Mesendoderm (in vitro differentiated cells): ENCODE results near the gene PATE2.

ENCODE experiments used
- DNase-seq: peaks from one replicate; pipeline ENCODE4 v3.0.0; 2013
- H2AK5ac ChIP-seq: 2 replicates; pipeline ENCODE4 v1.6.1; 2013; ENCODE audit warnings: low read length, inconsistent platforms
- H2BK120ac ChIP-seq: 2 replicates; pipeline ENCODE4 v1.6.1; 2013; ENCODE audit warnings: low read depth, mild to moderate bottlenecking, low read length, moderate library complexity, mixed read lengths
- H2BK15ac ChIP-seq: replicated peaks from 2 replicates; pipeline ENCODE4 v1.6.1; 2013; ENCODE audit warnings: low read depth, mild to moderate bottlenecking, moderate library complexity
- H2BK5ac ChIP-seq: 2 replicates; pipeline ENCODE4 v1.6.1; 2013; ENCODE audit warnings: low read length, inconsistent platforms
- H3K18ac ChIP-seq: 2 replicates; pipeline ENCODE4 v1.6.1; 2013; ENCODE audit warnings: mild to moderate bottlenecking, low read length, mixed read lengths
- H3K23ac ChIP-seq: one replicate; pipeline ENCODE4 v1.6.1; 2013; ENCODE audit warnings: low read length
- H3K27ac ChIP-seq: 2 replicates; pipeline ENCODE4 v1.5.1; 2013; ENCODE audit warnings: low read depth, mild to moderate bottlenecking, inconsistent platforms, low read length, moderate library complexity
- H3K27me3 ChIP-seq: 2 replicates; pipeline ENCODE4 v1.6.1; 2013; ENCODE audit warnings: low read length, control low read depth, mild to moderate bottlenecking, inconsistent platforms; ENCODE audit not compliant: insufficient read depth, poor library complexity
- H3K36me3 ChIP-seq: 2 replicates; pipeline ENCODE4 v1.6.1; 2013; ENCODE audit warnings: low read length, inconsistent platforms; ENCODE audit not compliant: control insufficient read depth, insufficient read depth
- H3K4ac ChIP-seq: one replicate; pipeline ENCODE4 v1.6.1; 2013; ENCODE audit warnings: low read depth, mild to moderate bottlenecking, low read length, moderate library complexity
- H3K4me1 ChIP-seq: 2 replicates; pipeline ENCODE4 v1.6.1; 2013; ENCODE audit warnings: low read depth, low read length, inconsistent platforms; ENCODE audit not compliant: control insufficient read depth
- H3K4me2 ChIP-seq: 2 replicates; pipeline ENCODE4 v1.6.1; 2013; ENCODE audit warnings: low read length
- H3K4me3 ChIP-seq: 2 replicates; pipeline ENCODE4 v1.5.1; 2013; ENCODE audit warnings: mild to moderate bottlenecking, low read length
- H3K56ac ChIP-seq: one replicate; pipeline ENCODE4 v1.6.1; 2013; ENCODE audit warnings: low read length
- H3K79me1 ChIP-seq: 2 replicates; pipeline ENCODE4 v1.6.1; 2013; ENCODE audit warnings: low read length, inconsistent platforms
- H3K79me2 ChIP-seq: 2 replicates; pipeline ENCODE4 v1.6.1; 2013; ENCODE audit warnings: mild to moderate bottlenecking, low read length; ENCODE audit not compliant: control insufficient read depth, insufficient read depth
- H3K9ac ChIP-seq: 2 replicates; pipeline ENCODE4 v1.6.1; 2013; ENCODE audit warnings: low read length, inconsistent platforms
- H4K5ac ChIP-seq: one replicate; pipeline ENCODE4 v1.6.1; 2013; ENCODE audit warnings: low read length
- H4K8ac ChIP-seq: one replicate; pipeline ENCODE4 v1.6.1; 2013; ENCODE audit warnings: low read depth, mild to moderate bottlenecking, control low read depth, low read length, moderate library complexity
- WGBS: extraction: QIAGEN DNeasy Blood & Tissue Kit; methylation state at CpG from one replicate; pipeline ENCODE4 v1.1.7; 2013; ENCODE audit warnings: low lambda C conversion rate, missing lambda C conversion rate; ENCODE audit not compliant: insufficient coverage; ENCODE audit errors: extremely low coverage; 5-methylcytosine and 5-hydroxymethylcytosine counted together

Gene PATE2

DNA sequence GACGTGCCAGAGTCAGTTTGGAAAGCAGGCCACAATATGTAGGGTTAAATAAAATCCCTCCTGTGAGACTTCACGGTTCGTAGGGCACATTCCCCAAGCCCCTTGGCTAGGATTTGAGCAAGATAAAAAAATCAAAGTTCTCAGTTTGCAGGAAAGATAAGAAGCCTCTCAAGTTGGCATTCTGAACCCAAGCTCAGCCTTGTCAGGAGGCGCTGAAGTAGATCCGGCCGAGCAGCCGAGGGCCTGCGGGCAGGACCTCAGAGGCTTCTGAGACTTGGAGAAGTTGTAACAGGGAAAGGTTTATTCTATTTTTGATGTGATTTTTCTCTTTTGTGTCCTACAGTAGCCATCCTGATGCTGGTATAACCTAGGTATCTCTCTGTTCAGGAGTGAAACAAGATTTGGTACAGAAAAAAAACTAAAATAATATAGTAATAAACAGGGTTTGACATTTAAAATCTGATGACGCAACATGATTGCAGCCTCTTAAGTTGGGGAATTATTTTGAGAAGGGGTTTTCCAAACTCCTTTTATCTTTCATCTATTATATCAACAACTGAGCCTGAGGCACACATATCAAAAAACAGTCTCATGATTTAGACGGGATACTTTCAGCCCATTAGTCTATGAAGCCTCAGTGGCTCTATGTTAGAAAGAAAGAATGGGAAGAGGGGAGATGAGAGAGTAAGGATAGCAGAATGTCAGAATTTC is 10.1 kb downstream of the PATE2 start:
- Histone ChIP-seq H3K79me2 (no peaks in the 10 kb centered on the region), H3K4ac (no peak overlapping the region), H3K56ac (no peak overlapping the region), H4K5ac (no peak overlapping the region), H2BK120ac (no peak overlapping the region), H3K9ac (no peak overlapping the region), H2AK5ac (no peak overlapping the region), H3K79me1 (no peaks in the 10 kb centered on the region), H2BK15ac (no peak overlapping the region), H3K27me3 (no peaks in the 10 kb centered on the region), H4K8ac (no peak overlapping the region), H3K4me2 (no peak overlapping the region), H2BK5ac (no peak overlapping the region), H3K4me3 (no peak overlapping the region), H3K4me1 (no peaks in the 10 kb centered on the region), H3K23ac (no peak overlapping the region), H3K36me3 (no peaks in the 10 kb centered on the region), H3K18ac (no peak overlapping the region), H3K27ac (no peak overlapping the region)
- WGBS = no CpG with 5 or more reads among the region's 10 CpGs
- DNase-seq = peak; percentile 57

DNA sequence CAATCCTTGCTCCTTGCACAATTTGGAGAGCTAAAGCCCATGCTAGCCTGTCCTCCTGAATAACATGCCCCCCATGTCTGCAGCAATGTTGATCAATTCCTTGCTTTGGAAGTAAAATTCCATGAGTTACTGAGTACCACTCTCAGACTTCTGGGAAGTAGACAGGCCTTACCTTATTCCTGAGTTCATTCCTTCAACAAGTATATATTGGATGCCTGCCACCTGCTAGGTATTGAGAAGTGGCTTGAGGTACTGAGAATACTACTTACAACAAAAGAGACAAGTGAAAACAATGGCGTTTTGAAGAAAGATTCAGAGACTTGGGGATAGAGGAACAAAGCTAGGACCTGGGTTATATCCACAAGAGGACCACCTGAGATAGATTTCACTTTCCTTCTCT is 12.4 kb downstream of the PATE2 start:
- Histone ChIP-seq H2AK5ac (no peak overlapping the region), H3K4me1 (no peaks in the 10 kb centered on the region), H3K9ac (no peak overlapping the region), H3K79me2 (no peaks in the 10 kb centered on the region), H3K23ac (no peak overlapping the region), H3K4me2 (no peak overlapping the region), H3K79me1 (no peaks in the 10 kb centered on the region), H3K4ac (no peak overlapping the region), H3K4me3 (no peak overlapping the region), H4K8ac (no peak overlapping the region), H2BK15ac (no peak overlapping the region), H3K27ac (no peak overlapping the region), H2BK5ac (no peak overlapping the region), H3K56ac (no peak overlapping the region), H2BK120ac (no peak overlapping the region), H3K27me3 (no peaks in the 10 kb centered on the region), H4K5ac (no peak overlapping the region), H3K36me3 (no peaks in the 10 kb centered on the region), H3K18ac (no peak overlapping the region)
- DNase-seq = no peak
- no CpG with 5 or more reads among the region's 1 CpG for WGBS

DNA sequence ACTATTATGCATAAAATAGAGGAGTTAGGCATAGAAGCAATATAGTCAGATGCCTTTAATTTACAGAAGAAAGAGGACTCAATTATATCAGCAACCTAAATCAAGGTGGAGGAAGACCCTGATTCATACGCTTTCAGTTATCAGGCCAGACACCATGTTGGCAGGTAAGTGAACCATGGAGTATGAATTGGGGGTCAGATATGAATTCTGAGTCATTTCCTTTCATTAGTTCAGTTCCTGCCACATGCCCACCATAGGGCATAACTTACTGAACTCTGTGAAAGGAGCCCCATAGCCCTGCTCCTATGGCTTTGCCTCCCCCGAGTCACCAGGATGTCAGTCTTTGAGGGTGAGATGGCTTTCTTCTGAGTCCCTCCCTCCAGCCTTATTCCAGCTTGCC is 15.1 kb downstream of the PATE2 start:
- Histone ChIP-seq H2BK120ac (no peak overlapping the region), H2AK5ac (no peak overlapping the region), H3K4me2 (no peak overlapping the region), H3K4ac (no peak overlapping the region), H3K79me2 (no peaks in the 10 kb centered on the region), H4K5ac (no peak overlapping the region), H2BK15ac (no peak overlapping the region), H3K79me1 (no peaks in the 10 kb centered on the region), H3K36me3 (no peaks in the 10 kb centered on the region), H3K4me1 (no peaks in the 10 kb centered on the region), H3K27me3 (no peaks in the 10 kb centered on the region), H3K27ac (no peak overlapping the region), H3K4me3 (no peak overlapping the region), H2BK5ac (no peak overlapping the region), H3K23ac (no peak overlapping the region), H3K56ac (no peak overlapping the region), H3K9ac (no peak overlapping the region), H4K8ac (no peak overlapping the region), H3K18ac (no peak overlapping the region)
- WGBS = no CpG with 5 or more reads among the region's 2 CpGs
- DNase-seq = no peak

- no peak overlapping the region for H2BK5ac ChIP-seq
- H3K79me2 ChIP-seq = no peaks in the 10 kb centered on the region
- H3K36me3 ChIP-seq = no peaks in the 10 kb centered on the region
- H3K4me1 ChIP-seq = no peaks in the 10 kb centered on the region
- H3K4me2 ChIP-seq = no peak overlapping the region
- DNase-seq = no peak
- H3K79me1 ChIP-seq = no peaks in the 10 kb centered on the region
- H2BK120ac ChIP-seq = no peak overlapping the region
- no peak overlapping the region for H4K5ac ChIP-seq
- H3K56ac ChIP-seq = no peak overlapping the region
- H3K27me3 ChIP-seq = no peaks in the 10 kb centered on the region
- no peak overlapping the region for H2AK5ac ChIP-seq
- no peak overlapping the region for H3K23ac ChIP-seq
- H3K9ac ChIP-seq = no peak overlapping the region
- H3K27ac ChIP-seq = no peak overlapping the region
- 100% methylated on average over 1 of the region's 1 CpG for WGBS
- H3K4me3 ChIP-seq = no peak overlapping the region
- no peak overlapping the region for H3K18ac ChIP-seq
- no peak overlapping the region for H4K8ac ChIP-seq
- no peak overlapping the region for H2BK15ac ChIP-seq
- no peak overlapping the region for H3K4ac ChIP-seq
These were observed 16.2 kb downstream of the PATE2 start for GRCh38 chr11:125762445-125762844.

DNA sequence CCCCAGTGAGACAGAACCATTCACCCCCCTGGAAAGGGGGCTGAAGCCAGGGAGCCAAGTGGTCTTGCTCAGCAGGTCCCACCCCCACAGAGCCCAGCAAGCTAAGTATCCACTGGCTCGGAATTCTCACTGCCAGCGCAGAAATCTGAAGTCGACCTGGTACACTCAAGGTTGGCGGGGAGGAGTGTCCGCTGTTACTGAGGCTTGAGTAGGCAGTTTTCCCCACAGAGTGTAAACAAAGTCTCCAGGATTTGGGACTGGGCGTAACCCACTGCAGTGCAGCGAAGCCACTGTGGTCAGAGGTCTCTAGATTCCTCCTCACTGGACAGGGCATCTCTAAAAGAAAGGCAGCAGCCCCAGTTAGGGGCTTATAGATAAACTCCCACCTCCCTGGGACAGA is 22.6 kb downstream of the PATE2 start:
- H3K4me3 ChIP-seq = no peak overlapping the region
- DNase-seq = no peak
- no peak overlapping the region for H2BK120ac ChIP-seq
- H3K23ac ChIP-seq = no peak overlapping the region
- no peak overlapping the region for H2AK5ac ChIP-seq
- H3K4me1 ChIP-seq = no peaks in the 10 kb centered on the region
- no peak overlapping the region for H3K27ac ChIP-seq
- H4K8ac ChIP-seq = no peak overlapping the region
- no peak overlapping the region for H4K5ac ChIP-seq
- H2BK5ac ChIP-seq = no peak overlapping the region
- H3K79me2 ChIP-seq = no peaks in the 10 kb centered on the region
- no peak overlapping the region for H3K56ac ChIP-seq
- no peak overlapping the region for H3K4me2 ChIP-seq
- no peak overlapping the region for H3K4ac ChIP-seq
- WGBS = no CpG with 5 or more reads among the region's 7 CpGs
- H3K36me3 ChIP-seq = no peaks in the 10 kb centered on the region
- no peak overlapping the region for H3K18ac ChIP-seq
- H3K79me1 ChIP-seq = no peaks in the 10 kb centered on the region
- H2BK15ac ChIP-seq = no peak overlapping the region
- H3K27me3 ChIP-seq = no peaks in the 10 kb centered on the region
- no peak overlapping the region for H3K9ac ChIP-seq

GRCh38 chr11:125750629-125751028 is 28.0 kb downstream of the PATE2 start:
- Histone ChIP-seq H3K18ac (no peak overlapping the region), H2BK15ac (no peak overlapping the region), H3K27ac (no peak overlapping the region), H3K23ac (no peak overlapping the region), H3K4me1 (no peaks in the 10 kb centered on the region), H4K8ac (no peak overlapping the region), H3K56ac (no peak overlapping the region), H3K9ac (no peak overlapping the region), H2BK5ac (no peak overlapping the region), H3K36me3 (no peaks in the 10 kb centered on the region), H3K79me2 (no peaks in the 10 kb centered on the region), H3K4me3 (no peak overlapping the region), H4K5ac (peak overlapping the region; percentile 24), H3K79me1 (no peaks in the 10 kb centered on the region), H2BK120ac (no peak overlapping the region), H3K27me3 (no peaks in the 10 kb centered on the region), H2AK5ac (no peak overlapping the region), H3K4me2 (no peak overlapping the region), H3K4ac (no peak overlapping the region)
- DNase-seq = no peak
- WGBS = no CpG with 5 or more reads among the region's 2 CpGs
